ENCODE data around the gene ZNF239.
"Not testable (repeated sequence)": the region's sequence is repeated elsewhere in the genome, so short reads cannot be mapped to it uniquely, and the experiment has no call there.

ZNF239 gene

GRCh38 chr10:43574001-43574892 is at the start of gene ZNF239:
ZNF239 (minus strand) TSS chr10:43574616; CDS start chr10:43558079, 16,537 bp downstream.
- peak; percentile 58 to 76 for DNase-seq
- TF ChIP-seq GATA1 (IDR thresholded peaks at IDR 0.05; ENCODE audit: low read depth, low read length) (no peak), POLR2A (IDR thresholded peaks at IDR 0.05; ENCODE audit: low read length) (no peak)

- peak; percentile 19 to 24 for DNase-seq
- TF ChIP-seq GATA1 (IDR thresholded peaks at IDR 0.05; ENCODE audit: low read depth, low read length) (no peak), POLR2A (IDR thresholded peaks at IDR 0.05; ENCODE audit: low read length) (no peak)
These were observed 48.9 kb upstream of the ZNF239 start for GRCh38 chr10:43623351-43623750.

- no peak for DNase-seq
- TF ChIP-seq GATA1 (IDR thresholded peaks at IDR 0.05; ENCODE audit: low read depth, low read length) (no peak), POLR2A (IDR thresholded peaks at IDR 0.05; ENCODE audit: low read length) (no peak)
These were observed 47.6 kb upstream of the ZNF239 start for GRCh38 chr10:43622038-43622437.

- DNase-seq, result no peak
- no peak for TF ChIP-seq GATA1 (IDR thresholded peaks at IDR 0.05; ENCODE audit: low read depth, low read length)
- no peak for TF ChIP-seq POLR2A (IDR thresholded peaks at IDR 0.05; ENCODE audit: low read length)
These were observed 45.0 kb upstream of the ZNF239 start for GRCh38 chr10:43619368-43619767.

GRCh38 chr10:43616697-43617370 is 42.4 kb upstream of the ZNF239 start:
- DNase-seq, result no peak
- no peak for TF ChIP-seq POLR2A (IDR thresholded peaks at IDR 0.05; ENCODE audit: low read length)
- no peak for TF ChIP-seq GATA1 (IDR thresholded peaks at IDR 0.05; ENCODE audit: low read depth, low read length)

GRCh38 chr10:43610636-43611035 is 36.2 kb upstream of the ZNF239 start:
- no peak for DNase-seq
- TF ChIP-seq GATA1 (IDR thresholded peaks at IDR 0.05; ENCODE audit: low read depth, low read length) (no peak), POLR2A (IDR thresholded peaks at IDR 0.05; ENCODE audit: low read length) (no peak)

- DNase-seq, result no peak
- TF ChIP-seq POLR2A (IDR thresholded peaks at IDR 0.05; ENCODE audit: low read length), result no peak
- TF ChIP-seq GATA1 (IDR thresholded peaks at IDR 0.05; ENCODE audit: low read depth, low read length), result no peak
These were observed 32.8 kb upstream of the ZNF239 start for GRCh38 chr10:43607199-43607573.

GRCh38 chr10:43606323-43607198 is 32.1 kb upstream of the ZNF239 start, which contains the start of gene ZNF485:
ZNF485 (plus strand) TSS chr10:43606438; CDS start chr10:43607051, 613 bp downstream.
- TF ChIP-seq POLR2A (IDR thresholded peaks at IDR 0.05; ENCODE audit: low read length), result peak; percentile 36
- TF ChIP-seq GATA1 (IDR thresholded peaks at IDR 0.05; ENCODE audit: low read depth, low read length), result no peak
- DNase-seq, result peak; percentile 56 to 66

GRCh38 chr10:43605850-43606322 is 31.5 kb upstream of the ZNF239 start:
- TF ChIP-seq GATA1 (IDR thresholded peaks at IDR 0.05; ENCODE audit: low read depth, low read length) (no peak), POLR2A (IDR thresholded peaks at IDR 0.05; ENCODE audit: low read length) (no peak)
- no peak for DNase-seq

- DNase-seq, result not testable (repeated sequence)
These were observed 27.2 kb upstream of the ZNF239 start for GRCh38 chr10:43601576-43601975.

GRCh38 chr10:43599333-43599732 is 24.9 kb upstream of the ZNF239 start:
- no peak for TF ChIP-seq GATA1 (IDR thresholded peaks at IDR 0.05; ENCODE audit: low read depth, low read length)
- no peak for TF ChIP-seq POLR2A (IDR thresholded peaks at IDR 0.05; ENCODE audit: low read length)
- peak in 1 of 2 experiments; percentile 28 for DNase-seq

- DNase-seq, result peak in 1 of 2 experiments; percentile 1
- no peak for TF ChIP-seq POLR2A (IDR thresholded peaks at IDR 0.05; ENCODE audit: low read length)
- no peak for TF ChIP-seq GATA1 (IDR thresholded peaks at IDR 0.05; ENCODE audit: low read depth, low read length)
These were observed 24.0 kb upstream of the ZNF239 start for GRCh38 chr10:43598446-43598845.

- DNase-seq, result no peak
- TF ChIP-seq POLR2A (IDR thresholded peaks at IDR 0.05; ENCODE audit: low read length), result no peak
- TF ChIP-seq GATA1 (IDR thresholded peaks at IDR 0.05; ENCODE audit: low read depth, low read length), result no peak
These were observed 22.1 kb upstream of the ZNF239 start for GRCh38 chr10:43596546-43596945.
